ENCODE results near the gene C1GALT1.
"Not testable (repeated sequence)": the region's sequence is repeated elsewhere in the genome, so short reads cannot be mapped to it uniquely, and the experiment has no call there.

C1GALT1 gene

DNA sequence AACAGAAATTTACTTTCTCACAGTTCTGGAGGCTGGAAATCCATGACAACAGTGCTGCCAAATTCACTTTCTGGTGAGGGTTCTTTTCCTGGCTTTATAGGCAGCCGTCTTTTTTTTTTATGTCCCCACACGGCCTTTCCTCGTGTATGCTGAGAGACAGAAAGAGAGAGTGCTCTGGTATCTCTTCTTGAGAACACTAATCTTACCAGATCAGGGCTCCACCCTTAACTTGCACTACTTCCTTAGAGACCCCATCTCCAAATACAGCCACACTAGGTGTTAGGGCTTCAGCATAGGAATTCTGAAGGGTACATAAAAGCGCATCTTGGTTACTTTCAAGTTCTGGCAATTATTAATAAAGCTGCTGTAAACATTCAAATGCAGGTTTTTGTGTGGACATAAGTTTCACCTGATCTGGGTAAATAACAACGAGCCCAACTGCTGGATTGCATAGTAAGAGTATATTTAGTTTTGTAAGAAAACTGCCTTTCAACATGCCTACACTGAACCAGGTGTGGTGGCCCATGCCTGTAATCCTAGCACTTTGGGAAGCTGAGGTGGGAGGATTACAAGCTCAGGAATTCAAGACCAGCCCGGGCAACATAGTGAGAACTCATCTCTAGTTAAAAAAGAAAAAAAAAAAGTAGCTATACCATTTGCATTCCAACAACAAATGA, 8.2 kb upstream of the C1GALT1 start:
- DNase-seq = no peak

DNA sequence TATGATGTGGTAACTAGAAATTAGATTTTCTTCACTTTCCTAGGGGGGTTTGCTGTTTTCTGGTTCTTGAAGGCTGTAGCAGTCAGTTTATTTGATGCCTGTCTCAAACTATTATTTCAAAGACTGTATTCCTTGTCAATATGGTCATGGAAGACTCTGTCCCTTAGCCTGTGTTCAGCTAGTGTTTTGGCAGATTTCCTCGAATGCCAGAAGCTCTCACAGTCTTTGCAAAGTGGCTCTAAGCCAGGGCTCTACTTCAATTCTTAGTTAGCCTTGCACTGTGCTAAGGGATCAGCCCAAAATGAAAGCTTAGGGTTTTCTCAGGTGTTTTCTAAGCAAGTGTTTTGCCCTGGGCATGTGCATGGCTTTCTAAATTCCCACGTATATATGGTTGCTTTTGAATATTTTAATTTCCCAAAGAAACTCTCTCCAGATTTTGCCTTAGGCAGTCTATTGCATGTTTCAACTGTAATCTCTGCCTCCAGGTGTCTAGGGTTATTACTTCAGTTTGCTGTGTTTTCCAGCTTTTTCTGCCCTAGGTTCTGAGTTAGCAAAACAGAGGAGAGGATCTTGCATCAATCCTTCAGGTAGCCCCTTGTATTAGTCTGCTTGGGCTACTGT, 7.2 kb upstream of the C1GALT1 start:
- DNase-seq = no peak

DNA sequence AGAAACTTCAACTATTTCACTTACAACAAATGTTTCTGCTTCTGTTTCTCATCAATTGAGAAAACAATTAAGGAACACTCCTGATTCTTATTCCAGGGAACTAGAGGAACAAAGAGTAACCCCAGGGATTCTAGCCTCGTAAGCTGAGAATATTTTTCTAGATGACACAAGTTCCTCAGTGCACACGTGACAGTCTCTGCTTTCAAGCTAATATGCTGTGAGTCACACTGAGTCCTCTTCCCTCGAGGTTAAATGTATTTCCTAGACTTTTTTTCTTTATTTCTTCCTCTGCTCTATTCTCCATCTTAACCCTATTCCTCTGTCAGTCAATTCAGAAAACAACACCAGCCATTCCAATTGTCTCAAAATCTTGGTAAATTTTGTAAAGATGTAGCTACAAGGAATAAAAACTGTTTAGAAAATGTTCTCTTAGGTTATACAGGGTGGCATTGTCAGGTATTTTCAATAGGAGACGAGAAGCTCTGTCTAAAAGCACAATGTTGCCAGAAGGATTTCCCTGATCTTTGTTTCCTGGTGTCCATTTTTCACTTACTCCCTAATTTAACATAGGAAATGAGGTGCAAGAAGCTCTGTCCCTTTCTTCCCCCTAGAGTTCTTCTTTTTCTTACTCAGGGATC, 5.8 kb upstream of the C1GALT1 start:
- DNase-seq = no peak

DNA sequence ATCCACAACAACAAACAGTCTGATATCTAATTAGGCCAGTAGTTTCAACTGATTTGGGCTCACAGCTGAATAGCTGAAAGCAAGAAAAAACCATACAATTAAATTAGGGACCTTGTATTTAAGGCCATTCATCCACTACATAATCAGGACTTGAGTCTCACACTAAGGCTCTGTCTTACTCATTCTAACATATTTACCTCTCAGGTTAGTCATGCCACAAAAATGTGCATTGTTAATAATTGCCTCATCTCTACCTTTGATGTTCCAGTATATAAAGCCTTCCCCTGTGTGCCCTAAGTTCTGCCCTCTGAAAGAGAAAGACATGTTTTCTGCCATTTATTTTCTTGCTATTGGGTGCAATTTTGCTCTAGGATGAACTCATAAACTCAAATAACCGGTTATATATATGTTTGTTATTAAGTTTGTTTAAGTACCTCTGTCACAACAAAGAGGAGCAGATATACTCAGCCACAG, 5.3 kb upstream of the C1GALT1 start:
- DNase-seq = no peak

DNA sequence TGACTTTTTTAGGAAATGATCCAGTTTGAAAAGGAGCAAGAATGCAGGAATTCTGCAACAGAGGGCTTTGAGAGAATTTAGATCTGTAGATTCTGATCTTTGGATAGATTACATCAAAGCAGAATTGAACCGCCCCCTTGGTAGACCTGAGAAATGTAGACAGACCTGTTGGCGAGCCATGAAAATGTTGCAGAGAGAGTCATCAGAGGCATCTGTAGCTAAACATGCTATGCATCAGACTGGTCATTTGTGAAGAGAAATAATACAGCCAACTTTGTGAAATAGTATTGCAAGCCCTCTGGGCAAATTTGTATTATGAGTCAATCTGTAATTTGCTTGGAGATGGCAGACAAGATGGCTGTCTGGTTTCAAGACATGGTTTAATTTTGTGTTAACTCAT, 4.3 kb upstream of the C1GALT1 start:
- DNase-seq = no peak

DNA sequence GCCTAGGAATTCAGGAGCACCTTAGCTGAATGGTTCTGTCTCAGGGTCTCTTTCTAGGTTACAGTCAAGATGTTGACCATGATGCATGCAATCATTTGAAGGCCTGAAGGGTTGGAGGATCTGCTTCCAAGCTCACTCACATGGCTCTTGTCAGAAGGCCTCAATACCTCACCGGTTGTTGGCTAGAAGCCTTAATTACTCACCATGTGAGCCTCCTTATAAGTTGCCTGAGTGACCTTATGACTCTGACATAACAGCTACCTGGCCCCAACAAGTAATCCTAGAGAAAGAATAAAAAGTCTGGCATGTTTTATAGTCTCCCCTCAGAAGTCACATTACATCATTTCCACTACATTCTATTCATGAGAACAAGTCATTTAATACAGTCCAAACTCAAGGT, 3.4 kb upstream of the C1GALT1 start:
- DNase-seq = no peak

DNA sequence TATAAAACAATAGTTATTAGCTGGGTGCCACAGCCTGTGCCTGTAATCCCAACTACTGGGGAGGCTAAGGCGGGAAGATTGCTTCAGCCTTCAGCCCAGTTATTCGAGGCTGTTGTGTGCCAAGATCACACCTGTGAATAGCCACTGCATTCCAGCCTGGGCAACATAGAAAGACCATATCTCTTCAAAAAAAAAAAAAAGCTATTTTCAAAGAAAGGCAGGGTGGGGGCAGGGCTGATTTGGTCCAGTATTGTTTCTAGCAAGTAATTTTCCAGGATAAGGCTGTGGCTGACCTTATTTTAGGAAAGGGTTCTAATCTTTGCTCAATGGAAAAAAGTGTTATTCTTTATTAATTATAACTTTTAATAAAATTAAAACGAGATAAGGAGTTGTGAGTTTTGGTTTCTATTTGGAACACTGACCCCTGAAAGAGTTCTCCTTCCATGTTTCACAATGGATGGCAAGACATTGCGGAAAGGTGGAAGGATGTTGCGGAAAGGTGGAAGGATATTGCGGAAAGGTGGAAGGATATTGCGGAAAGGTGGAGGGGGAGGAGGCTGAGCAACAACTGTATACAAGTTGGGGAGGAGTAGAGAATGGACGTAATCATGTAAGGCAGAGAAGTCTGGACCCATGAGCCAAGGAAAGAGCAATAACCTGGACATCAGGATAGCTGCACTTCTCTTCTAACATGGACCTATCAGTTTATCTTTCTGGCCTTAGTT, 1.5 kb upstream of the C1GALT1 start:
- no peak for DNase-seq

DNA sequence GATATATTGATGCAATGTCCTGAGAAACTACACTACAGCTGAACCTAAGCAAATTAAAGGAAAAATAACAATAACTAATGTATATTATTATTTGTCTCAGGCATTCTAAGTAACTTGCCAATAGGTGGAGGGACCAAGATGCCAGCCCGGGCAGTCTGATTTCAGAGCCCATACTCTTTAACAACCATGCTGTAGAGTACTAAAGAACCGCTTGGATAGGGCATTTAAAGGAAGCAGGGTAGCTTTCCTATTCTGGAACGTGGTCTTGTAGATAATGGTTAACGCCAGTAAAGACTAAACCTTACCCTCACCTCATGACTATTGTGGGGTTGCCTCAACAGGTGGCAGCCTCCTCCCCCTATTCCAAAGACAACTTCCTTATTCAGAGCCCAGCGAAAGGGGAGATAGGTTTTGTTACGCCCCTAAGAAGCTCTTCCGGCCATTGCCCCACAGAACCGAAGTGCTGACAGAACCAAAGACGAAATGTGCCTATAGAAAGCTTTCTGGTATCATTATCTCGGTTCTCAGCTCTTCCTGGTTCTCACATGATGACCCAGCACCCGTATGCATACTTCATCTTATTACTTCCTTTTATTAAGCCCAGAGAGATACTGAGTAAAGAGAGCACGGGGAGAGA, 707 bp upstream of the C1GALT1 start:
- peak; percentile 65 for DNase-seq

DNA sequence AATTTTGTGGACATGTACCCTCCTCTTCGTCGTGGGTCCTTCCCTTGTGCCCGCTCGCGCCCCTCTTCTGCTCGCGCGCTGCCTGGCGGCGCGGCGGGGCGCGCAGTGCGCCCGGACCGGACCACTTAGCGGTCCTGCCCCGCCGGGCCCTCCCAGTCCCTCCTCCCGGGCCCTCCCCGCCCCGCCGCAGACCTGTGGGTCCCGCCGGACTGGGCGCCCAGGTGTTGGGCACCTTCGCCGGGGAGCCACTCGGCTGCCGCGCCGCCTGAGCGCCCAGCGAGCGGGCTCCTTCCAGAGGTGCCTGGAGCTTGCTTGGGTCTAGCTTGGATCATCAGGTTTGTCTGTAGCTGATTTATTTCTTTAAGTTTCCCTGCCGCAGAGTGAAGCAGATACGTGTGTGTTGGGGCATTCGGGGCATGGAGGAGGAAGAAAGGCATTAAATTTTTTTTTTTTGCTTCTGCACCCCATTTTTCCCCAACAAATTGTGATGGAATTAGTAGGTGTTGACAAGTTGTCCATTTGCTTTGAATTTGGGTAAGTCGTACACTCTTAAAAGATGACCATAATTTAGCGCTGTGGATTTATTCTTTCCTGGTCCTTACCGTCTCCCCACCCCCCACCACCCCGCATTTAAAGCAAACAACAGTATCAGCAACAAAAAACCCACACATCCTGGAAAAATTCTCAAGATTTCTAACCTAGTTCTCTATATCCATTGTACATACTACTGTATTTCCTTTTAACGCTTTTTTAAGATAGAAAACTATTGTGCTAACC, 905 bp downstream of the C1GALT1 start:
- DNase-seq = peak; percentile 8

DNA sequence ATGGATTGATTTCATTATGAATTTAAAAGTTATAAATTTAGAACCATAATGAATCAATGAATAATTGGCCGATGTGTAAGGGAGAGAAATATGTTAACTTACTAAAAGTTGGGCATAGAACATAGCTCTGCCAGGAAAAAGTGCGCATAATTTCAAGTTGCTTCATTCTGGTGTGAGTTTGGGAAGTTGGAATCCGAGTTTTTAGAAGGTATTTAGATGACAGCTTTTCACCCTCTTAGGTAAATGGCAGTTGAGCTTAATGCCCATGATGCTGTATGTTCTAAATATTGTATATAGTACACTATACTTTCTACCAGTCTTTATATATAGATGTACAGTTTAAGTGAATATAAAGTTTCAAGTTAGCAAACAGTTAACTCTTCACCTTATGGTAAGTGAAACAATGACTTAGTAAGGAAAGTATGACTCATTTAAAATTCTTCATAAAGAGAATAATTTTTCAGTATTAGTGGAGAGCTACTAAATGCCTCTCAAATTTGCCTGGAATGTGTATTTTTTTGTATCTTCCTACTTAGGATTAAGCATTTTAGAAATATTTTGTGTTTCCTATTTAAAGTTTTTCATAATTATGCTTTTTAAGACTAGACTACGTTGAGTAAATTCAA, 1.6 kb downstream of the C1GALT1 start:
- DNase-seq = no peak

DNA sequence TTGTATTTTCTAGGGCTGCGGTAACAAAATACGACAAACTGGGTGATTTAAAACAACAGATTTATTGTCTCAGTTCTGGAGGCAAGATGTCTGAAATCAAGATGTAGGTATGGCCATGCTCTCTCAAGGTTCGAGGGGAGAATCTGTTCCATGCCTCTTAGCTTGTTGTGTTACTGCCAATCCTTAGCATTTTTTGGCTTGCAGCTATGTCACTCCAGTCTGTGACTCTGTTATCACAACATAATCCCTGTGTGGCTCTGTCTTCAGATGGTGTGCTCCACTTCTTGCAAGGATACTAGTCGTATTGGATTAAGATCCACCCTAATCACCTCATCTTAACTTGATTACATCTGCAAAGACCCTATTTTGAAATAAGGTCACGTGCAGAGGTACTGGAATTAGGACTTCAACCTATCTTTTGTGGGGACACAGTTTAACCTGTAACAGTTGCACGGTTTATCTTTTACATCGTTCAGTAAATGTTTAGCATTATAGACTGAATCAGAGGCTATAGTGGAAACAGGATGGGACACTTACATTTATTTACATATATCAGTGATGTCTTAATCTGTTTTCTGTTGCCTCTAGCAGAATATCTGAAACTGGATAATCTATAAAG, 3.1 kb downstream of the C1GALT1 start:
- DNase-seq = no peak

DNA sequence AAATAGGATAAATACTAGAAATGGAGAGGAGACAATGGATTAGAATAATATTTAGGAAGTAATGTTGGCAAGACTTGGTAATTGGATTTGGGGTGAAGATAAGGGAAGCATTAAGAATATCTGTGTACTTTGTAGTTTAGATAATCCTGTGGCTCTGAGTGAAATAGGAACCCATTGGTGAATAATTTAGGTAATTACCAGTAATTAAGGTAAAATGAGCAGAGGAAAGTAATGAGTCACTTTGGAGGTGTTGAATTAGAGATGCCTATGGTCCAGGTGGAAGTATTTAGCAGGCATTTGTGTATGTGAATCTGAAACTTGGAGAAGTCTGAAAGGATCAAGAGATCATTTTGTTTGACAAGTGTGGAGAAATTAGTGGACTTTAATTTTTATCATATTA, 5.7 kb downstream of the C1GALT1 start:
- no peak for DNase-seq

DNA sequence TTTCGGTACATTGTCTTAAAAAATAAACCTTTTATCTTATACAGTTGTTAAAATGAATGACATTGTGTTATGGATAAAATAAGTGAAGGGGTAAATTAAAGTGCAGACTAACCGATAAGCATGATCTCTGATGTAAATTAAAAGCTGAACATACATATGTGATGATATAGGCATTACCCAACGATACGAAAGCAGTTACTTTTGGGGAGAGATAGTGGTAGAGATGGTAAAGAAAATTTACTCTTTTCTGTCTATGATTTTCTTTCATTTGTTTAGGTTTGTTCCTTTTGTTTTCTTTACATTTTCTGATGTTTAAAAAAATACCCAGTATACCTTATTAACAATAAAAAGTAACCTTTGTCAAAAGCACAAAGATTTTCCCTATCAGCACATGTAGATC, 6.4 kb downstream of the C1GALT1 start:
- no peak for DNase-seq

DNA sequence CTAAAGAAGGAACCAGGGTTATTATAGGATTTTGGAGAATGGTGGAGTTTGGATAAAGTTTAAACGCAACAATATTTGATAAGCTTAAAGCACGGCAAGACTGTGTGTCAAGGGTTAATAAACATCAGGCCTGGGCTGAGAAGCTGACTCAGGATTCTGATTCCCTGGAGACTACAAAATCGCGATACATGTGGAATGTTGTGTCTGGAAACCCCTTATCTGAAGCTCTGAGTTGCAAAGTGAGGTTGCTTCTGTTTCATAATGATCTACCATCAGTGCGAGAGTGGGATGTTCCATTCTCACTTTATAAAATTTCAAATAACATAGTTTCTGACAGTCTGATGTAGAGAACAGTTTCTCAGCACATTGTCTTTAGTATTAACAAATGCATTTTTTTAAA, 7.8 kb downstream of the C1GALT1 start:
- no peak for DNase-seq

DNA sequence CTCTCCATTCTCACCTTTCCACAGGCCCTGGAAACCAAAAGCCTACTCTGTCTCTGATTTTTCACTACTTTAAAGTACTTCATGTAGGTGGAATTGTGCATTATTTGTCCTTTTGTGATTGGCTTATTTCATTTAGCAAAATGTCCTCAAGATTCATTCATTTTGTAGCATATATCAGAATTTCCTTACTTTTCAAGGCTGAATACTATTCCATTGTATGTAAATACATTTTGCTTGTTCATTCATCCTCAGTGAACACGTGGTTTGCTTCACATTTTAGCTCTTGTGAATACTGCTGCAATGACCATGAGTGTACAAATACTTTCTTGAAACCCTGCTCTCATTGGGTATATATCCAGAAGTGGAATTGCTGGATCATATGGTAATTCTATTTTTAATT, 8.8 kb downstream of the C1GALT1 start:
- DNase-seq = no peak

DNA sequence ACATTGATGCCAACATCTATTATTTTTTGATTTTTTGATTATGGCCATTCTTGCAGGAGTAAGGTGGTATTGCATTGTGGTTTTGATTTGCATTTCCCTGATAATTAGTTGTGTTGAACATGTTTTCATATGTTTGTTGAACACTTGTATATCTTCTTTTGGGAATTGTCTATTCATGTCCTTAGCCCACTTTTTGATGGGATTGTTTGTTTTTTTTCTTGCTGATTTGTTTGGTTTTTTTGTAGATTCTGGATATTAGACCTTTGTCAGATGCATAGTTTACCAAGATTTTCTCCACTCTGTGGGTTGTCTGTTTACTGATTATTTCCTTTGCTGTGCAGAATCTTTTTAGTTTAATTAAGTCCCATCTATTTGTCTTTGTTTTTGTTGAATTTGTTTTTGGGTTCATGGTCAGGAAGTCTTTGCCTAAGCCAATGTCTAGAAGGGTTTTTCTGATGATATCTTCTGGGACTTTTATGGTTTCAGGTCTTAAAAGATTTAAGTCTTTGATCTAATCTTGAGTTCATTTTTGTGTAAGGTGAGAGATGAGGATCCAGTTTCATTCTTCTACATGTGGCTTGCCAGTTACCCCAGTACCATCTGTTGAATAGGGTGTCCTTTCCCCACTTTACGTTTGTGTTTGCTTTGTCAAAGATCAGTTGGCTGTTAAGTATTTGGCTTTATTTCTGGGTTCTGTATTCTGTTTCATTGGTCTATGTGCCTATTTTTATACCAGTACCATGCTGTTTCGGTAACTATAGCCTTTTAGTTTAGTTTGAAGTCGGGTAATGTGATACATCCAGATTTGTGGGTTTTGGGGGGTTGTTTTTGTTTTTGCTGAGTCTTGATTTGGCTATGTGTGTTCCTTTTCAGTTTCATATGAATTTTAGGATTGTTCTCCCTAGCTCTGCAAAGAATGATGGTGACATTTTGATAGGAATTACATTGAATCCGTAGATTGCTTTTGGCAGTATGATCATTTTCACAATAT, 10.7 kb downstream of the C1GALT1 start:
- DNase-seq = not testable (repeated sequence)

DNA sequence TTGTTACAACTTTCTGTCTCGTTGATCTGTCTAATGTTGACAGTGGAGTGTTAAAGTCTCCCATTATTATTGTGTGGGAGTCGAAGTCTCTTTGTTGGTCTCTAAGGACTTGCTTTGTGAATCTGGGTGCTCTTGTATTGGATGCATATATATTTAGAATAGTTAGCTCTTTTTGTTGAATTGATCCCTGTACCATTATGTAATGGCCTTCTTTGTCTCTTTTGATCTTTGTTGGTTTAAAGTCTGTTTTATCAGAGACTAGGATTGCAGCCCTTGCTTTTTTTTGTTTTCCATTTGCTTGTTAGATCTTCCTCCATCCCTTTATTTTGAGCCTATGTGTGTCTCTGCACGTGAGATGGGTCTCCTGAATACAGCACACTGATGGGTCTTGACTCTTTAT, 17.2 kb downstream of the C1GALT1 start:
- not testable (repeated sequence) for DNase-seq

DNA sequence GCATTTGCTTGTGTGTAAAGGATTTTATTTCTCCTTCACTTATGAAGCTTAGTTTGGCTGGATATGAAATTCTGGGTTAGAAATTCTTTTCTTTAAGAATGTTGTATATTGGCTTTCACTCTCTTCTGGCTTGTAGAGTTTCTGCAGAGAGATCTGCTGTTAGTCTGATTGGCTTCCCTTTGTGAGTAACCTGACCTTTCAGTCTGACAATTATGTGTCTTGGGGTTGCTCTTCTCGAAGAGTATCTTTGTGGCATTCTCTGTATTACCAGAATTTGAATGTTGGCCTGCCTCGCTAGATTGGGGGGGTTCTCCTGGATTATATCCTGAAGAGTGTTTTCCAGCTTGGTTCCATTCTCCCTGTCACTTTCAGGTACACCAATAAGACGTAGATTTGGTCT, 17.9 kb downstream of the C1GALT1 start:
- not testable (repeated sequence) for DNase-seq

DNA sequence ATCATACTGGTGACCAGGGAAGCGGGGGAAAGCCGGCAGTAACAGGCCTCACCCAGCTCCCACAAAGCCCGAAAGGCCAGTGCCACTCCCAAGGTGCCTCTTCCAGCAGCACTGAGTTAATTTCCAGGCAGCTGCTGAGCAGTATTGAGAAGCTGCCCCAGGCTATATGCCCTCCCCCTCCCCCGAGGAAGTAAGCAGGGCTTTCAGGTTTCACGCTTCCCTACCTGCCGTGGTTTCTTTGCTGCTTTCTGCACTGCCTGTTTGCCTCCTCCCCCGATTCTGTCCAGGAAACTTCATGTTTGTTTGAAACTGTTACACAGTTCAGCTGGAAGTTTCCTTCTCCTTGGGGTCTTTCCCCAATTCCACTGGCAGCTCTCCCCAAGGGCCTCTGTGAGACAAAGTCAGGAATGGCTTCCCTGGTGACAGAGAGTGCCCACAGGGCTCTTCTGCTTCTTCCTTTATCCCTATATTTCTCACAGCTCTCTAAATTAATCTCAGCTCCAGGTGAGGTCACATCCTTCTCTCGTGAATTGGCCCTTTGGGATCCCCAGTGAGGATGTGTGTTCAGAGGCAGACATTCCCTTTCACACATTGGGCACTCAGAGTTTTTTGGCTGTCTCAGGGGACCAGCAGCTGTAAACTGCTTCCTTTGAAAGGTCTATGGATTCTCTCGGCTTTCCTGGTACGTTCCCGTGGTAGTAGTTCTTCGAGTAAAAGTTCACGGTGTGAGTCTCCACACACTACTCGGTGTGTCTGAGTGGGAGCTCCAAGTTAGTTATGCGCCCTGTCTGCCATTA, 19.4 kb downstream of the C1GALT1 start:
- peak; percentile 65 for DNase-seq

Measured in CD4-positive, alpha-beta T cell treated with Interleukin-6 for 4 hours (primary cell).